B cell (primary cell): ENCODE data around the gene BEX4. TPM values are rescaled to one million over a fixed set of nuclear protein-coding genes. Genes with fewer than 3 reads are reported as not detected.
A peak's percentile ranks its signal among the peaks of the same experiment; 100 is the strongest.

ENCODE experiments used
- ATAC-seq: fragments of 200-7000 bp; cut with Tn5 transposase; one replicate; pipeline ENCODE4 v1.10.0; 2021; ENCODE audit warnings: low read depth, mild to moderate bottlenecking, moderate number of reproducible peaks, moderate library complexity
- CTCF ChIA-PET: fragments of 350-600 bp; sonication (Branson Sonifier 250); formaldehyde crosslinking; loops from one replicate; lab custom pipeline; 2021; ENCODE audit warnings: antibody characterized with exemption, inconsistent platforms; lab: Charles Lee
- POLR2A ChIA-PET: fragments of 350-600 bp; sonication (Branson Sonifier 250); formaldehyde crosslinking; loops from one replicate; lab custom pipeline; 2021; ENCODE audit warnings: antibody characterized with exemption; lab: Charles Lee
- DNase-seq: peaks from one replicate; pipeline ENCODE4 v3.0.0; 2013
- H2AFZ ChIP-seq: 2 replicates; pipeline ENCODE4 v1.6.1; 2012; ENCODE audit warnings: mild to moderate bottlenecking, low read depth, low read length; ENCODE audit not compliant: insufficient read depth, poor library complexity, severe bottlenecking
- H3K27ac ChIP-seq, 2 donors: 1 replicate in 1 of 2; 2 replicates in 1 of 2; pipeline ENCODE4 v1.5.1; 2012 to 2013; ENCODE audit warnings: low read length in 2 of 2, mild to moderate bottlenecking in 2 of 2, moderate library complexity in 1 of 2
- H3K27me3 ChIP-seq, 4 experiments: fragments of 200-600 bp in 1 of 4; sonication (generic) in 1 of 4; replicated peaks in 1 of 4; 1 replicate in 2 of 4; 2 replicates in 2 of 4; pipeline versions ENCODE4 v1.6.1 to v1.7.0; 2013 to 2016; ENCODE audit warnings: low read length in 3 of 4, mild to moderate bottlenecking in 2 of 4, mixed read lengths in 1 of 4, moderate library complexity in 1 of 4; ENCODE audit not compliant: insufficient read depth in 4 of 4, control insufficient read depth in 3 of 4; ENCODE audit errors: control extremely low read depth in 1 of 4
- H3K36me3 ChIP-seq, 2 experiments: replicated peaks in 1 of 2; 1 replicate in 1 of 2; 2 replicates in 1 of 2; pipeline versions ENCODE4 v1.6.1 to v1.7.1; 2013; ENCODE audit warnings: low read length in 1 of 2; ENCODE audit not compliant: insufficient read depth in 2 of 2, control insufficient read depth in 1 of 2; ENCODE audit errors: control extremely low read depth in 1 of 2, extremely low read depth in 1 of 2
- H3K4me1 ChIP-seq, 2 donors: fragments of 200-600 bp in 1 of 2; sonication (generic) in 1 of 2; 1 replicate in 1 of 2; 2 replicates in 1 of 2; pipeline versions ENCODE4 v1.5.1 to v1.6.1; 2013 to 2017; ENCODE audit warnings: low read length in 2 of 2; ENCODE audit not compliant: control insufficient read depth in 2 of 2, insufficient read depth in 2 of 2
- H3K4me2 ChIP-seq: replicated peaks from 2 replicates; pipeline ENCODE3; 2012; ENCODE audit warnings: mild to moderate bottlenecking, low read depth, low read length; ENCODE audit not compliant: poor library complexity, severe bottlenecking
- H3K4me3 ChIP-seq, 5 experiments: fragments of 200-600 bp in 1 of 5; sonication (generic) in 1 of 5; 1 replicate in 3 of 5; 2 replicates in 2 of 5; pipeline versions ENCODE4 v1.5.1 to v1.7.0; 2011 to 2016; ENCODE audit warnings: low read length in 4 of 5, mild to moderate bottlenecking in 4 of 5, low read depth in 2 of 5, control low read depth in 1 of 5, moderate library complexity in 1 of 5; ENCODE audit not compliant: insufficient read depth in 1 of 5; ENCODE audit errors: control extremely low read depth in 1 of 5, extremely low read depth in 1 of 5
- H3K79me2 ChIP-seq: fragments of 200-600 bp; sonication (generic); one replicate; pipeline ENCODE4 v1.6.0; 2016; ENCODE audit warnings: low read length; ENCODE audit not compliant: control insufficient read depth, insufficient read depth
- H3K9ac ChIP-seq: fragments of 200-600 bp; sonication (generic); 2 replicates; pipeline ENCODE4 v1.6.1; 2017; ENCODE audit warnings: mild to moderate bottlenecking, low read length, moderate library complexity
- H3K9me3 ChIP-seq, 3 donors: one replicate each; pipeline versions ENCODE4 v1.6.1 to v1.7.1; 2013; ENCODE audit warnings: low read length in 2 of 3; ENCODE audit not compliant: control insufficient read depth in 2 of 3, insufficient read depth in 1 of 3; ENCODE audit errors: control extremely low read depth in 1 of 3
- H4K20me1 ChIP-seq: 2 replicates; pipeline ENCODE4 v1.6.0; 2012; ENCODE audit warnings: mild to moderate bottlenecking, low read length; ENCODE audit not compliant: insufficient read depth, control insufficient read depth, poor library complexity, severe bottlenecking
- H3K27ac Mint-ChIP-seq: one replicate; pipeline ENCODE4 v1.8.0; 2021; ENCODE audit warnings: mixed read lengths
- H3K27me3 Mint-ChIP-seq: one replicate; pipeline ENCODE4 v1.8.0; 2021; ENCODE audit warnings: mixed read lengths
- H3K4me1 Mint-ChIP-seq: one replicate; pipeline ENCODE4 v1.8.0; 2021; ENCODE audit warnings: mixed read lengths
- H3K4me3 Mint-ChIP-seq: one replicate; pipeline ENCODE4 v1.8.0; 2021; ENCODE audit warnings: mixed read lengths
- H3K9me3 Mint-ChIP-seq: one replicate; pipeline ENCODE4 v1.8.0; 2022; ENCODE audit warnings: mixed read lengths; ENCODE audit not compliant: insufficient read depth
- CTCF ChIP-seq: fragments of 200-600 bp; IDR thresholded peaks from one replicate; pipeline ENCODE4 v1.8.0; 2022; ENCODE audit warnings: antibody characterized with exemption, mild to moderate bottlenecking
- EZH2 ChIP-seq: IDR thresholded peaks from 2 replicates; pipeline ENCODE4 v1.6.1; 2012; ENCODE audit warnings: borderline replicate concordance, low read depth, mild to moderate bottlenecking, moderate library complexity, low read length; ENCODE audit not compliant: insufficient read depth, poor library complexity, severe bottlenecking
- WGBS: methylation state at CpG from one replicate; pipeline ENCODE4 v1.1.5; 2013; ENCODE audit warnings: missing lambda C conversion rate; ENCODE audit not compliant: insufficient coverage; 5-methylcytosine and 5-hydroxymethylcytosine counted together
- intact Hi-C: fragments of 100-400 bp; cut with micrococcal nuclease; formaldehyde crosslinking; loops from one replicate; pipeline ENCODE4 v1.10.0; 2022
- polyA plus RNA-seq: library from polyadenylated mRNA; depleted of rRNA; stranded (reverse); fragments of >200 nt; gene quantifications from 2 replicates; pipeline ENCODE4 v1.2.3, GENCODE V29; 2012
- total RNA-seq, 2 donors: library from RNA; stranded (reverse); fragments of 120-200 nt in 1 of 2; gene quantifications; 1 replicate in 1 of 2; 2 replicates in 1 of 2; pipeline versions ENCODE4 v1.2.3 to v1.2.4, GENCODE V29; 2013 to 2022

Gene BEX4
- total and polyA plus RNA-seq, 2 donors (not counting 1 experiment from before 2014, with no cell fraction given), result 19.8 to 32.1 TPM

GRCh38 chrX:103175944-103176753 lies 38.8 kb upstream of the BEX4 start:
- Mint-ChIP-seq H3K4me3 (no peak overlapping the region), H3K27me3 (peaks cover 9% of the 10 kb centered on the region), H3K9me3 (no peaks in the 10 kb centered on the region), H3K4me1 (peaks cover 4% of the 10 kb centered on the region), H3K27ac (no peak overlapping the region)
- no peak overlapping the region for H3K27ac ChIP-seq
- H3K36me3 ChIP-seq, result no peaks in the 10 kb centered on the region
- no peak overlapping the region for H2AFZ ChIP-seq
- ATAC-seq (no peak), DNase-seq (peak; percentile 27)
- POLR2A ChIA-PET, result no interaction called here
- H3K4me3 ChIP-seq, result no peak overlapping the region
- no peak overlapping the region for H3K4me2 ChIP-seq
- H3K9me3 ChIP-seq, result no peaks in the 10 kb centered on the region
- 0% methylated on average over 2 of the region's 11 CpGs for WGBS
- H3K9ac ChIP-seq, result no peak overlapping the region
- no peaks in the 10 kb centered on the region for H3K27me3 ChIP-seq
- intact Hi-C loops, result no loop called here
- no peaks in the 10 kb centered on the region for H4K20me1 ChIP-seq
- no peaks in the 10 kb centered on the region for H3K79me2 ChIP-seq
- TF ChIP-seq EZH2 (no peak), CTCF (peak; percentile 67)
- CTCF ChIA-PET, result interaction anchor here (0.7 to 1.2 kb wide), 2 partner anchors 227 to 840 kb away, joined by 3 read pairs; no protein-coding TSS in a partner anchor
- H3K4me1 ChIP-seq, result no peaks in the 10 kb centered on the region

DNA sequence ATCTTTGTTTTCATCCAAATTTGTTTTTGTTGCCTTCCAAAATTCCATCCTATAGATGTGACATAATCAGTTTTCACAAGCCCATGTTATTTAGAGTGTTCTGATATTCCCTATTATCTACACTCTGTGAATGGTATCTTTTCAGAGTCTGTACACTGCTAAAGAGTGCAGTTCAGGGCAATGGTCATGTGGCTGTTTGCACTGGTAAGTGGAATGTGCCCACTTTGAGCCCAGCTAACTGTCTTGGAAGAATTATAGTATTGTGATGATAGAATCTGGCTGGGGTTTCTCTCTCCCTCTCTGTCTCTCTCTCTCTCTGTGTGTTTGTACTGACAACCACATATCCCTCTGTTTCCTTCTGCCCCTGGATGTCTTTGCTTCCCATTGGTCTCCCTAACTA lies 37.4 kb upstream of the BEX4 start:
- H3K27ac Mint-ChIP-seq, result no peak overlapping the region
- Histone ChIP-seq H4K20me1 (no peaks in the 10 kb centered on the region), H3K36me3 (no peaks in the 10 kb centered on the region), H2AFZ (no peak overlapping the region), H3K4me2 (no peak overlapping the region), H3K9ac (no peak overlapping the region), H3K27ac (no peak overlapping the region), H3K4me1 (no peaks in the 10 kb centered on the region), H3K9me3 (no peaks in the 10 kb centered on the region), H3K27me3 (no peaks in the 10 kb centered on the region), H3K79me2 (no peaks in the 10 kb centered on the region), H3K4me3 (no peak overlapping the region)
- DNase-seq, result no peak
- TF ChIP-seq CTCF, result no peak
- TF ChIP-seq EZH2, result no peak
- no peaks in the 10 kb centered on the region for H3K9me3 Mint-ChIP-seq
- intact Hi-C loops, result no loop called here
- ATAC-seq, result no peak
- ChIA-PET POLR2A (no interaction called here), CTCF (no interaction called here)
- H3K4me3 Mint-ChIP-seq, result no peak overlapping the region
- peaks cover 4% of the 10 kb centered on the region for H3K4me1 Mint-ChIP-seq
- peaks cover 9% of the 10 kb centered on the region for H3K27me3 Mint-ChIP-seq
